RPMI8226 (cell line): ENCODE data around the gene CD300H.
"Not testable (repeated sequence)": the region's sequence is repeated elsewhere in the genome, so short reads cannot be mapped to it uniquely, and the experiment has no call there.

ENCODE experiments used
- DNase-seq: peaks from one replicate; pipeline ENCODE4 v3.0.0-alpha.2; 2015

Gene CD300H

GRCh38 chr17:74525465-74525725, 41.9 kb downstream of the CD300H start:
- DNase-seq: no peak

DNA sequence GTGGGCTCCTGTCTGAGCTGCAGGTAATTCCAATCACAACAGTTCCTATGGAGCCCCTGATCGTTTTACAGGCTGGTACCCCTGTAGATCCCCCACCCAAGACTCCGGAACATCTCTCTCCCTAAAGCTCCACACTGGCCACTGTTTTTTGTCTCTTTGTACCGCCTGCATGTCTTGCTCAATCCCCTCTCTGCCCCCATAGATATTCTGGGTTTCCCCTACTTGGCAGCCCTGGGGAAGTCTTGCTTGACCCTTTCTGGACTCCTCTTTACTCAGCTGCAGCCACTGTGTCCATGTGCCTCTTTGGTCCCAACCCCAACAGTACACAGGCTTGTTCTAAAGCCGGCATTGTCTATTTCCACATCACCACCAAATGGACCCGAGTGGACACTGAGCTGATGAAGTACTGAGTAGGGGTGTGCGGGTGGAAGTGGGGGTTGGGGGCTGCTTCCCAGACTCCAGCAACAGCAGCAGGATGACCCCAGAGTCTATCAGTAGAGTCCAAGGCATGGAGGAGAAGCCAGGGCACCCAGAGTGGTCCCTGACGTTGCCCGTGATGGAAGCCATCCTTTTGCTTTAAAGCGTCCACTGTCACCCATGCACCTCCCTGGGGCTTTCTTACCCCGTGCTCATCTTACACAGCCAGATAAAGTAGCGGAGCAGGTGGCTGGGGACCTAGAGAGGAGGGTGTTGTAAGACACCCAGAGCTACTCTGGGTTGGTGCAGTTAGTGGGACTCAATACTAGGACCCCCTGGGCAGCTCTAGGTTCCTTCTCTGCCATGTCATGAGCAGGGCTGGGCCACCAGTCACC, 42.5 kb downstream of the CD300H start:
- no peak for DNase-seq

- no peak for DNase-seq
Measured at GRCh38 chr17:74523308-74523707, 44.0 kb downstream of the CD300H start.

DNA sequence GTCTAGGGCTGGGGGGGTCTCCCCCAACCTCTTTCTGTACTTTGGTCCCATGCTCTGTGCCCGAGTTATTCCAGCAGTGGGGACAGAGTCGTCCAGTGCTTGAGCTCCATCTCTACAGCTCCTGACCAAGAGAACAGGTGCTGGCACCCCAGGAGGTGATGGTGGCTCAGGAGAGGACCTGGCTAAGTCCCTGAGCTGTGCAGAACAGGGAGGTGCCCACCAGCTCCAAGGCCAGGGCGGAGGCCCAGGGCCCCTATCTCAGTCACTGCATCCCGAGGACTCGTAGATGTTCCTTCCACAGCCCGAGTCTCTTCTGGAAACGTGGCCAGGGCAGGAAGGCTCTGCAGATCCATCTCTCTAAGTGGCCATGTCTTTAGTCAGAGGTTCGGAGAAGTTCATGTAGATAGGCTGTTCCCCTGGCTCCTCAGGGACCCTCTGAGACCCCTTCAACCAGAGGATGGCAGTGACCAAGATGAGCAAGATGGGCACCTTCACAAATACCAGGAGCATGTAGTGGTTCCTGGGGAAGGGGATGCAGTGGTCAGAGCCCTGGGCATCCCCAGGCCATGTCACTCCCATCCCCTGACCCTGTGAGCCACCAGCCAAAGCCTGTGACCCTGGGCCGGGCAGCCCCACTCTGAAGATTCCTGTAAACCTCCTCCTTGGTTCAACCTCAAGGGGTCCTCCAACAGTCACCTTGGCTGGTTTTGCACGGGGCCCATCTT, 44.8 kb downstream of the CD300H start:
- no peak for DNase-seq

GRCh38 chr17:74521701-74522201, 45.6 kb downstream of the CD300H start:
- no peak for DNase-seq

DNA sequence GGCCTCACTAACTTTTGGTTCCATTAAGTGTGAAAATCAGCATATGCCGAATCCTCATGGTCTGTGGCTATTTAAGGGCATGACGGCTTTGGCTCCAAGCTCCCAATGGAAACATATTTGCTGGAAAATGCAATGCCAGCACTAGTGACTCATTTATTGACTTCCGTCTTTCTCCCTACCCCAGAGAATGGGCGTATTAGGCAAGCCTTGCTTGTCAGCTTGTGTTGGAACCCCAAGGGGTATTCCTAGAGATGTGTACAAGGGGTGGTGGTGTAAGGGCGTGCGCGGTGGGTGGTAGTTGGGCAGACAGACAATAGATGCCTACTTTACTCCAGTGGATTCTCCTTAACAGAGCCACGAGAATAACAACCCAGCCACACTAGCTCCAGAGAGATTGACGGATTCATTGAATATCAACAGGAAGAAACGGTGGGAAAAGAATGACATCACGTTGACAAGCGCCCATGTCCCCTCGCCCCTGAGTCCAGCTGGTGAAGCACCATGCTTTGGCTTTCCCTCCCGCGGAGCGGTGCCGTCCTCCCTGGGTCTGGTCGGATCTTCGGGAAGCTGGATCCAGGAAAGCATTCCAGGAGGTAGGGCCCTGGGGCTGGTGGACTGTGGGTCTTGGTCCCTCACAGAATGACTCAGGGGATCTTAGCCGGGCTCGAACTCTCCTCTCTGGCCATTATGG, 46.4 kb downstream of the CD300H start:
- DNase-seq: no peak

DNA sequence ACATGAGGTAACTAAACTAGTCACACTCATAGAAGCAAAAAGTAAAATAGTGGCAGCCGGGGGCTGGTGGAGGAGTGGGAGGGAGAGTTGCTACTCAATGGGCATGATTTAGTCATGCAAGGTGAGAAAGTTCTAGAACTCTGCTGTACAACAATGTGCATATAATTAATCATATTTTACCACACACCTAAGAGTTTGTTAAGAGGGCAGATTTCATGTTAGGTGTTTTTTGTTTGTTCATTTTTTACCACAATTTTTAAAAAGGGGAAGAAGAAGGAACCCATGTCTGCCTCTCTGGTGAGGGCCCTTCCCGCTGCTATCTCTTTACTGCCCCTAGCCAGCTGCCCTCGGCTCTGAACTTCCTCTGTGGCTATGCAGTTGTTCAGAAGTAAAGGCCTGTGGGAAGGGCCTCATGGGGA, 47.3 kb downstream of the CD300H start:
- DNase-seq: peak; percentile 63

- DNase-seq: not testable (repeated sequence)
Measured at GRCh38 chr17:74518413-74518981, 48.8 kb downstream of the CD300H start.

- no peak for DNase-seq
Measured at GRCh38 chr17:74516561-74517328, 50.6 kb downstream of the CD300H start.

- DNase-seq: no peak
Measured at GRCh38 chr17:74515941-74516340, 51.4 kb downstream of the CD300H start.

DNA sequence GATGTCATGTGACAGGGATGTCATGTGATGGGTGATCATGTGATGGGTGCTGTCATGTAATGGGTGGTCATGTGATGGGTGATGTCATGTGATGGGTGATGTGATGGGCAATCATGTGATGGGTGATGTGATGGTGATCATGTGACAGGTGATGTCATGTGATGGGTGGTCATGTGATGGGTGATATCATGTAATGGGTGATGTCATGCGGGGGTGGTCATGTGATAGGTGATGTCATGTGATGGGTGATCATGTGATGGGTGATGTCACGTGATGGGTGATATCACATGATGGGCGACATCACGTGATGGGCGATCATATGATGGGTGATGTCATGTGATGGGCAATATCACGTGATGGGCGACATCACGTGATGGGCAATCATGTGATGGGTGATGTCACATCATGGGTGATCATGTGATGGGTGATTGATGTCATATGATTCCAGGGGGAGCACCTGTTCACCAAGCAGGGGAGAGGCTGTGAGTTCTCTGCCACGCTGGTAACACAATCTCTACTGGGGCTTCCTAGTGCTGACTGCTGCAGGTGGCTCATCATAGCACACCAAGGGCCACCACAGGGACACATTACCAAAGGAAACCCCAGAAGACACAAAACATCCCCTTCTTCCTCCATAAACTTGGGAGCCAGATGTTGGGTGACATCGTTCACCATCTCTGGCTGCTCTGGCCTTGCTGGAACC, 52.5 kb downstream of the CD300H start:
- DNase-seq: no peak

DNA sequence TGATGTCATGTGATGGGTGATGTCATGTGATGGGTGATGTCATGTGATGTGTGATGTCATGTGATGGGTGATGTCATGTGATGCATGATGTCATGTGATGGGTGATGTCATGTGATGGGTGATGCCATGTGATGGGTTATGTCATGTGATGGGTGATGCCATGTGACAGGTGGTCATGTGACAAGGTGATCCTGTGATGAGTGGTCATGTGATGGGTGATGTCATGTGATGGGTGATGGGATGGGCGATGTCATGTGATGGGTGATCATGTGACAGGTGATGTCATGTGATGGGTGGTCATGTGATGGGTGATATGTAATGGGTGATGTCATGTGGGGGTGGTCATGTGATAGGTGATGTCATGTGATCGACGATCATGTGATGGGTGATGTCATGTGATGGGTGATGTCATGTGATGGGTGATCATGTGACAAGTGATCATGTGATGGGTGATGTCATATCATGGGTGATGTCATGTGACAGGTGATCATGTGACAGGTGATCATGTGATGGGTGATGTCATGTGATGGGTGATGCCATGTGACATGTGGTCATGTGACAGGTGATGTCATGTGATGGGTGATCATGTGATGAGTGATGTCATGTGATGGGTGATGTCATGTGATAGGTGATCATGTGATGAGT, 53.2 kb downstream of the CD300H start:
- DNase-seq: peak; percentile 32

- DNase-seq: no peak
Measured at GRCh38 chr17:74512624-74513091, 54.7 kb downstream of the CD300H start.

DNA sequence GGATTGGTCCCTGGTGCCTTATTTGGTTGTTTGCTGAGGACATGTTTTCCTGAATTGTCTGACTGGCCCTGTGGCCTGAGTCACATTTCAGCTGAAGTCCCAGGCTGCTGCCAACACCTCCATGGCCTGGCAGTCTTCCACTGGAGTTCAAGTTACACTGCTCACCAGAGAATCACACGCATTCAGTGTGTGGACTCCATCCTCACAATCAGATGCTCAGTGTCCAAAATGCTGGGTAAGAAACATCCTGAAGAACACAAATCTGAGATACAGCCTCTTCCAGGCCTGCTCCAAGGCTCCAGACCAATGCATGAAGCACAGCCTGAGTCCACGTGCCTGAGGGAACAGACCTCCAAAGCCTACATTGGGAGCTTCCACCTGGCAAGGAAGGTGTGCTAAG, 55.3 kb downstream of the CD300H start:
- no peak for DNase-seq
